ENCODE results near the gene RNF31. TPM values are rescaled to one million over a fixed set of nuclear protein-coding genes. Genes with fewer than 3 reads are reported as not detected.
A peak's percentile ranks its signal among the peaks of the same experiment; 100 is the strongest.

Gene RNF31
- total RNA-seq, 8 experiments from 2014 or later: 35.0 to 79.5 (median 46.3) TPM

DNA sequence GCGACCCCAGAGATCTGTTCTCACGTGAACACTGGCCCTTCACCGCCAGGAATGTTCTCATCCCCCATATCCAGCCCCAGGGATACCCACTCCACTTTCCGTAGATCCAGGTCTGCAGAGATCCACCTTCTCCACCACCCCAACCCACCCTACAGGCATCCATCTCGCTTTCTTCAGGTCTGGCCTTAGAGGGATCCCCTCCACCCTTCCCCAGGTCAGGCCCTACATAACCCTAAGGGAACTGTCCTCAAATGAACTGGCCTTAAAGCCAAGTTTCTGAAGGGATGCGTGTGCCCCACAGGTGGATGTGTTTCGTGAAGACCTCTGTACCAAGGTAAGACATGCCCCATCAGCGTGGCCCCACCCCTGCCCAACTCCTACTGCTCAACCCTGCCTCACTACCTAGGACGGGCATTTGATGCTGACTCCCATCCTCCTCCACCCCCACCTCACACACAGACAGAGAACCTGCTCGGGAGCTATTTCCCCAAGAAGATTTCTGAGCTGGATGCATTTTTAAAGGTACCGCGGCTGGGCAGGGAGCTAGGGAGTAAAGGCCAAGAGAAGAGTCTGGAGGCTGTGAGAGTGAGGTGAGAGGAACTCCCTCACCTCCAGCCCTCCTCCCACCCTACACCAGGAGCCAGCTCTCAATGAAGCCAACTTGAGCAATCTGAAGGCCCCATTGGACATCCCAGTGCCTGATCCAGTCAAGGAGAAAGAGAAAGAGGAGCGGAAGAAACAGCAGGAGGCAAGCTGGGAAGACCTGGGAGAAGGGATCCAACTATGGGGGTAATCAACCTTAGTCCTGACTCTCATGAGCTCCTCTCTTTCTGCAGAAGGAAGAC is 10.4 kb upstream of the RNF31 start:
- in situ Hi-C loops (cut with MboI; ENCODE audit: low pct_unique_long_range_greater_than_20kb in 2 of 9, low sequenced_read_pairs in 9 of 9, unreplicated experiment in 9 of 9): no loop called here
- no peak for ATAC-seq (replicated peaks in 6 of 8)
- WGBS, 10 experiments: 20 to 100% (median 82%) methylated on average over 1 to 4 of the region's 13 CpGs; no CpG with 5 or more reads in 2 of the 10 experiments
- Histone ChIP-seq H3K4me1 (replicated peaks in 1 of 2) (peaks cover 6 to 8% of the 10 kb centered on the region in 2 donors), H3K4me3 (peak overlapping the region; percentile 52 to 95 (median 59)), H3K27ac (peak overlapping the region in 1 of 2 donors; percentile 69)

DNA sequence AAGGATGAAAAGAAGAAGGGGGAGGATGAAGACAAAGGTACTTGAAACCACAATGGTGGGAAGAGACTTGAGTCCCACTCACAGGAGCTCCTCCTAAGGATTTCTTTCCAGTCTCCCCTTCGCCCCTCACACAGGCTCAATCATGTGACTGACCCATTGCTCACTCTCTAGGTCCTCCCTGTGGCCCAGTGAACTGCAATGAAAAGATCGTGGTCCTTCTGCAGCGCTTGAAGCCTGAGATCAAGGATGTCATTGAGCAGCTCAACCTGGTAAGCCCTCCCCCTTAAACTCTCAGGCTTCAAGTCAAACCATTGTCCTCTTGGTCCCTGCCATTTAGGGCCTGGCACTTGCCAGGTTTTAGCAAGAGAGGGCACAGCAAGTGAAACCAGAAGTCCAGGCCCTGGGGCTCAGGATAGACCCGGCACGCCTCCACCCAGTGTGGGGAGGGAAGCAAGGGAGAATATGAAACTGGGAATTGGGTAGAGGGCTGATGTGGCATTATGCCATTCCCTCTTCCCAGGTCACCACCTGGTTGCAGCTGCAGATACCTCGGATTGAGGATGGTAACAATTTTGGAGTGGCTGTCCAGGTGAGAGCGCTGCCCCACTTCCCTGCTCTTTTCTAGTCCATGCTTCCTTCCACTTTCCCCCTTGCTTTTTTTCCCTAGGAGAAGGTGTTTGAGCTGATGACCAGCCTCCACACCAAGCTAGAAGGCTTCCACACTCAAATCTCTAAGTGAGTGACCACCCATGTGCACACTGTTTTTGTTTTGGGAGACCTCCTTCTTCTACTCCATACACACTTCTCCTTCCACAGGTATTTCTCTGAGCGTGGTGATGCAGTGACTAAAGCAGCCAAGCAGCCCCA is 9.5 kb upstream of the RNF31 start:
- Histone ChIP-seq H3K4me3 (no peak overlapping the region), H3K4me1 (replicated peaks in 1 of 2) (peaks cover 6 to 12% of the 10 kb centered on the region in 2 donors), H3K27ac (no peak overlapping the region)
- in situ Hi-C loops (cut with MboI; ENCODE audit: low pct_unique_long_range_greater_than_20kb in 2 of 9, low sequenced_read_pairs in 9 of 9, unreplicated experiment in 9 of 9): no loop called here
- 50 to 100% (median 95%) methylated on average over 1 to 4 of the region's 8 CpGs; no CpG with 5 or more reads in 4 of the 10 experiments for WGBS, 10 experiments
- ATAC-seq (replicated peaks in 6 of 8): no peak

DNA sequence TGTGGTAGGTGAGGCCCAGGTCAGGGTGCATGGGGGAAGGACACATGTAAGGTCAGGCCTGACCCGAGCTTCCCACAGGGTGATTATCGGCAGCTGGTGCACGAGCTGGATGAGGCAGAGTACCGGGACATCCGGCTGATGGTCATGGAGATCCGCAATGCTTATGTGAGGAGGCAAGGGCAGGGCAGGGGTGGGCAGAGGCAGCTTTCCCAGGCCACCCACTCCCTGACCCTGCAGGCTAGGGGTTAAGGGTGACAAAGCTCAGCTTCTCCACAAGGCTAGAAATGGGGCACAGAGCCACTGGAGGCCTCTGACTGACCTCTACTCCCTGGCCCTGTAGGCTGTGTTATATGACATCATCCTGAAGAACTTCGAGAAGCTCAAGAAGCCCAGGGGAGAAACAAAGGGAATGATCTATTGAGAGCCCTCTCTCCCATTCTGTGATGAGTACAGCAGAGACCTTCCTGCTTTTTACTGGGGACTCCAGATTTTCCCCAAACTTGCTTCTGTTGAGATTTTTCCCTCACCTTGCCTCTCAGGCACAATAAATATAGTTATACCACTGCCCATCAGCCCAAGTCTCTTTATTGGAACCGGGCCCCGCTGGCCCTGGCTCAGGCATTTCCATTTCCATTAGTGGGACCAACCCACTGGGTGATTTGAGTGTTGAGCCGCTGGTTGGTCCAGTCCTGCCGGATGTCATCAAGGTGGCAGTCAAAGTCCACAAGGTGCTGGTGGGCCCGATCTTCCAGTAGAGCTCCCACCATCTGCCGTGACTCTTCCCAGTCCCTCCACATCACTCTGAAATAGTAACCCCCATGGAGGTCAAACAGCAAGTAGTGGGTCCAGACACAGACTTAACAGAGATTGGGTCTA is 8.7 kb upstream of the RNF31 start:
- in situ Hi-C loops (cut with MboI; ENCODE audit: low pct_unique_long_range_greater_than_20kb in 2 of 9, low sequenced_read_pairs in 9 of 9, unreplicated experiment in 9 of 9): no loop called here
- H3K4me1 ChIP-seq (replicated peaks in 1 of 2): peaks cover 6 to 12% of the 10 kb centered on the region in 2 donors
- H3K27ac ChIP-seq: no peak overlapping the region

DNA sequence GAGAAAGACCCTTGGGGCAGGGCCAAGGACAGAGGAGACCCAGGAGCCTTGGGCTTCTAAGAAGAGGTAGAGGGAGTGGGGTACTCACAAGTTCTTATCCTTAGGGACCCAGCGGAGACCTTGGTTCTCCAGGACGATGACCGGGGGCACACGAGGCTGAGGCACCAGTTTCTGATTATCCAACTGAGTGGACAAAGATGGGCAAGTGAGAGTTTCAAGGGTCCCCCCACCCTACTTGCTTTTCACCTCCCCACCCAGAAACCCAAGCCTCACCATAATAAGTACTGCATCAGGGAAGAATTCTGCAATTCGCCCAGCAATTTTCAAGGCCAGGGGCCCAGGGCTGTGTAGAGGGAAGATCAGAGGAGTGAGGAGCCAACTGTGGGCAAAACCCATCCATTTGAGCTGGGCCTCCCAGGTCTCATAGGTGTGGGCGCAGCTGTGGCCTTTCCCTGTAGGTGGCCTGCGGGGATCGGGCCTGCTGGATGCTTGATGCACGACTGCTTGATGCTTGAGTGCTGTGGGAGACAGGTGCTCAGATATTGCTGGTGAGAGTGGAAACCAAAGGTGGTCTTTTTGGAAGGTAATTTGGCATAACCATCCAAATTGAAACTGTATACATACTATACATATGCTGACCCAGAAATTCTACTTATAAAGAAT is 7.9 kb upstream of the RNF31 start:
- peaks cover 6 to 12% of the 10 kb centered on the region in 2 donors for H3K4me1 ChIP-seq (replicated peaks in 1 of 2)
- in situ Hi-C loops (cut with MboI; ENCODE audit: low pct_unique_long_range_greater_than_20kb in 2 of 9, low sequenced_read_pairs in 9 of 9, unreplicated experiment in 9 of 9): no loop called here
- H3K4me3 ChIP-seq: peak overlapping the region in 2 of 5 donors; percentile 74
- 78 to 98% (median 88%) methylated on average over 1 to 7 of the region's 9 CpGs; no CpG with 5 or more reads in 6 of the 10 experiments for WGBS, 10 experiments
- ATAC-seq (replicated peaks in 6 of 8): no peak
- no peak overlapping the region for H3K27ac ChIP-seq

More for the DNA sequence above, 8.7 kb upstream of the RNF31 start:
- no peak for ATAC-seq (replicated peaks in 6 of 8)
- WGBS, 10 experiments: 60 to 100% (median 86%) methylated on average over 1 to 7 of the region's 13 CpGs; no CpG with 5 or more reads in 2 of the 10 experiments
- no peak overlapping the region for H3K4me3 ChIP-seq

DNA sequence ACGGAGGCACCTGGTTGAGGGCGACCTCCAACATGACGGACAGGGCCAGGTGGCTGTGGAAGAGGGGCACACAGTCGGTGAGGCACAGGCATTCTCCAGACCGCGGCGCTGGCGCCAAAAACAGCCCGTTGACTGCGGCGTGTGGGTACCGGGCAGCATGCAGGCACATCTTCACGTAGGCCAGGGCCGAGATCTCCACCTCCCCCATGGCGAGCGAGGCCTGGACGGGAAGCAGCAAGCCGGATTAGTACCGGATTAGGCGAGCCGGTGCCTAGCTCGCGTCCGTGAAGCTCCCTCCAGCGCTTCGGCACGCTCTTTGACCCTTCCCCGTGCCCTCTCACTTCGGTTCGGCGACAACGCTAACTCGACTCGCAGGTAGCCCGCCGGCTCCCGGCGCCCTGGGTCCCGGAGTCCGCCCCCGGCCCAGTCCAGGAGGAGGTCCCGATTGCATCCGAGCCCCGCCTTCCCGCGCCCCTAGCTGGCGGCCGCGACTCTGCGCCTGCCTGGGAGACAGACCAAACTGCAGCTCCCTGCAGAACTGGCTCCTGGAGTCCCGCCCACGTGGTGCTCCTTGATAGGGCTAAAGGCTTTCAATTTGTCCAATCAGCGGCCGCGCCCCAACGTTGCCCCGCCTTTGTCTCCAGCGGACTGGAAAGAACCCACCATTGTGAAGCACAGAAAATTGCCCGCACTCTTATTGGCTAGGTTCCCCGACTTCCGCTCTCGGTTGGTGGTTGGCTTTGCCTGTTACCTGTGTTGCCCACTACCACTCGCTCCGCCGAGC is 6.0 kb upstream of the RNF31 start, which contains the start of gene EMC9:
TSS of gene EMC9 (minus strand) at position 495 of the 784 bp plus-strand sequence. CDS start at position 208, 287 bp downstream.
- in situ Hi-C loops (cut with MboI; ENCODE audit: low pct_unique_long_range_greater_than_20kb in 2 of 9, low sequenced_read_pairs in 9 of 9, unreplicated experiment in 9 of 9): no loop called here
- 0 to 3% (median 0%) methylated on average over 2 to 11 of the region's 65 CpGs; no CpG with 5 or more reads in 7 of the 10 experiments for WGBS, 10 experiments
- H3K27ac ChIP-seq: peak within 1 kb of the TSS; percentile 58 to 81
- peak within 1 kb of the TSS; percentile 60 to 77 (median 74) for H3K4me3 ChIP-seq
- ATAC-seq (replicated peaks in 6 of 8): peak; percentile 85 to 92 (median 90)
- H3K4me1 ChIP-seq (replicated peaks in 1 of 2): peaks cover 10 to 12% of the 10 kb centered on the region in 2 donors

DNA sequence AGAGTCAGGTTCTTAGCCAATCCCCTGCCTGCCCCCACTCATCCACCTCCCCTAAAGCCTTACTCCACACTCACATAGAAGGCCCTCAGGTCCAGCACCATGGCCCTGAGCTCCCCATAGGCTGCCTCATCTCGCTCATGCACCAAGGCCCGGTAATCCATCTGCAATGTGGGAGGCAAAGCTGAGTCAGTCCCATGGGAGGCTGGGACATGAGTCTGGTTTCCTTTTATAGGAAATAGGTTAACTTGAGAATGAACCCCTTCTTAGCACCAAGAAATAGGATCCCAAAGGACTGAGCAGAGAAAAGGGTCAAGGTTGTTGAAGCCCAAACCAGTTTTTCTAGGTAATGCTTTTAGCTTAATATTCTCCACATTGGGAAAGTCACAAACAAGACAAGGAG is 3.8 kb upstream of the RNF31 start:
- in situ Hi-C loops (cut with MboI; ENCODE audit: low pct_unique_long_range_greater_than_20kb in 2 of 9, low sequenced_read_pairs in 9 of 9, unreplicated experiment in 9 of 9): no loop called here
- no CpG with 5 or more reads among the region's 2 CpGs for WGBS, 10 experiments
- no peak for ATAC-seq (replicated peaks in 6 of 8)
- H3K4me1 ChIP-seq (replicated peaks in 1 of 2): peaks cover 12 to 14% of the 10 kb centered on the region in 2 donors
- no peak overlapping the region for H3K27ac ChIP-seq
- no peak overlapping the region for H3K4me3 ChIP-seq

DNA sequence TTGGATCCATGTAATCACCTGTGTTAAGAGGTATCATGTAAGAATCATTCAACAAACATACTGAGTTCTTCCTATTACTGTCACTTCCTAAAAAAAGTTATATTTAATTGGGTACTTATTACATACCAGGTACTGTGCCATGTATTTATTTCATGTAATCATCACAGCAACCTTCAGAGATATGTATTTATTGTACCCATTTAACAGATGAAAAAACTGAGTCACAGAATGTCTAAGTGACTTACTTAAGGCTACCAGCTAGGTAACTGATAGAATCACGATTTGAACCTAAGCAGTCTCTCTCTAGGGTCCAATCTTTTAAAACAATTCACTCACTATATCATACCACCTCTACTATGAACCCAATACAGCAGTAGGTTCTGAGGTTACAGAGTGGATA is 2.8 kb upstream of the RNF31 start:
- Histone ChIP-seq H3K4me1 (replicated peaks in 1 of 2) (peaks cover 13 to 14% of the 10 kb centered on the region in 2 donors), H3K4me3 (no peak overlapping the region), H3K27ac (no peak overlapping the region)
- no peak for ATAC-seq (replicated peaks in 6 of 8)
- in situ Hi-C loops (cut with MboI; ENCODE audit: low pct_unique_long_range_greater_than_20kb in 2 of 9, low sequenced_read_pairs in 9 of 9, unreplicated experiment in 9 of 9): no loop called here
- 40 to 100% (median 100%) methylated on average over 1 of the region's 1 CpG; no CpG with 5 or more reads in 3 of the 10 experiments for WGBS, 10 experiments

DNA sequence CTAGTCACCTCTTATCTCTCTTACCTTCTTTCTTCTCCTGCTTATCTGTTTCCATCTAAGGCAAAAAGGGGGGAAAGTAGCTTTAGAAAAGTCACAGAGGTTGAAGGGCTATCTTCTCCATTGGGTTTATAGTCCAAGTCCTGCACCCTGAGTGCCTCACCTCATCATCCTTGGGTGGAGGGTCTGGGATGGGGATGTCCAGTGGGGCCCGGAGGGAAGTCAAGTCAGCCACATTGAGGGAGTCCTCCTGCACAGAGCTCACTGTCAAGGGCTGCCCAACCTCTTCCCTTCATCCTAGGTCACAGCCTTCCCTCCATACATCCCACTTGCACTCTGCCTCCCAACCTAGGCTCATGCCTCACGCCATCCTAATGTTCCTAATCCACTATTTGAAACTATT is 2.1 kb upstream of the RNF31 start:
- Histone ChIP-seq H3K27ac (no peak overlapping the region), H3K4me1 (replicated peaks in 1 of 2) (peaks cover 10 to 11% of the 10 kb centered on the region in 2 donors), H3K4me3 (no peak overlapping the region)
- no peak for ATAC-seq (replicated peaks in 6 of 8)
- 90 to 100% methylated on average over 1 to 2 of the region's 2 CpGs; no CpG with 5 or more reads in 8 of the 10 experiments for WGBS, 10 experiments
- in situ Hi-C loops (cut with MboI; ENCODE audit: low pct_unique_long_range_greater_than_20kb in 2 of 9, low sequenced_read_pairs in 9 of 9, unreplicated experiment in 9 of 9): no loop called here

DNA sequence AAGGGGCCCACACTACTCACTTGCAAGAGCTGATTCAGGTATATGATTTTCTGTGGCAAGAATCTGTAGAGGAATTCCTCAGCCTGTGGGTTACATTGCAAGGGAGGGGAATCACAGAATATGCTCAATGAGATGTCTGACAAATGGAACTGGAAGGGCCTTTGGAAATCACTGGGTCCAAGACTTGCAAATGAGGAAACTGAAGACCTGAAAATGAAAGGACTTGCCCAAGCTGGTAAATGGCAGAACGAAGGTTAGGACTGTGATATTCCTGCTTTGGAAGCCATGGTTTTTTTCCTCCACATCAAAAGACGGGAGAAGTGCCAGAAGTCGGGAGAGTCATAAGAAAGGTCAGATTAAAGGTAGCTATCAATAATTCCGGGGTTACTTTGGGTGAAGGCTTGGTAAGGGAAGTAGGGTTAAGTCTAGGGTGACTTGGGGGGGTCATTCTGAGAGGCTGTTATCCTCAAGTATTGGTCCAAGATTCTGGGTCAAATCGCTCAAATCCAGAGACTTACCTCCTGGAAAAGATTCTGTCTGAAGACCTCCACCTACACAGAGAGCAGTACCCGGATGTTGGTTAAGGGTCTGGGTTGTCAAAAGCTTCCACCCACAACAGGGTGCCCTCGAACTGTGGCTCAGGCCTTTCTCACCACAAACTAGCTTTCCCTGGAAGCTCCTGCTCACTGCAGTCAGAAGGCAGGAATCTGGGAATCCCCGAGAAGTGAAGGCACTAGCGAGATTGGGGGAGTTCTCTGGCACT is 1.4 kb upstream of the RNF31 start:
- in situ Hi-C loops (cut with MboI; ENCODE audit: low pct_unique_long_range_greater_than_20kb in 2 of 9, low sequenced_read_pairs in 9 of 9, unreplicated experiment in 9 of 9): no loop called here
- WGBS, 10 experiments: 7 to 48% (median 26%) methylated on average over 2 to 5 of the region's 9 CpGs; no CpG with 5 or more reads in 3 of the 10 experiments
- ATAC-seq (replicated peaks in 6 of 8): peak in 3 of 8 experiments; percentile 0
- Histone ChIP-seq H3K4me3 (peak overlapping the region; percentile 59 to 87 (median 72)), H3K27ac (peak overlapping the region; percentile 67 to 68), H3K4me1 (replicated peaks in 1 of 2) (peaks cover 10 to 11% of the 10 kb centered on the region in 2 donors)

DNA sequence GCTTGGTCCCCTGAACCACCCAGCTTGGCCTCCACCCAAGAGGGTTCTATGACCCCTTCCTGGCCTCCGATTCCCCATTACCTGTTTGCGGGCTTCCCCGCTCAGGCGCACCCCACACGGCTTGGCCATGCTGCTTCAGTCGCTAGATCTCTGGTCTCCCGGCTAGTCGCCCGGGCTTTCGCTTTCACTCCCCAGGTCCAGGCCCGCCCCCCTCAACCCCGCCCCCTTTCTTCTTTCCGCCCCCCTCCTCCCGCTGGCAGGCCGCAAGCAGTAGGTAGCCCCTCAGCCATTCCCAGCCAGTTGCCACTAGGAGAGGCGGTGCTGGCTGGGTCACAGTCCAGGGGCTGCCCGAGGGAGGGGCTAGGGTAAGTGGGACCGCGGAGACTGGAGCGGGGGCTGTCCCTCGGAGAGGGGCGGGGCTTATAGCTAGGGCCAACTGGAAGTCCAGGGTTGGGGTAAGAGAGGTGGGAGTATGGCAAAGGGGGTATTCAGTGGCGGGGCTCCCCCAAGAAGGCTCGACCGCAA is 783 bp upstream of the RNF31 start, which contains the start of gene PSME2:
TSS of gene PSME2 (minus strand) at position 158 of the 525 bp plus-strand sequence. CDS start at position 129, 29 bp downstream.
- H3K27ac ChIP-seq: peak within 1 kb of the TSS; percentile 70 to 89
- no CpG with 5 or more reads among the region's 25 CpGs for WGBS, 10 experiments
- in situ Hi-C loops (cut with MboI; ENCODE audit: low pct_unique_long_range_greater_than_20kb in 2 of 9, low sequenced_read_pairs in 9 of 9, unreplicated experiment in 9 of 9): no loop called here
- peak within 1 kb of the TSS; percentile 59 to 87 (median 72) for H3K4me3 ChIP-seq
- ATAC-seq (replicated peaks in 6 of 8): peak; percentile 52 to 77 (median 72)
- H3K4me1 ChIP-seq (replicated peaks in 1 of 2): peaks cover 10 to 11% of the 10 kb centered on the region in 2 donors
